ENCODE results near the gene ZNF423. TPM values are rescaled to one million over a fixed set of nuclear protein-coding genes. Genes with fewer than 3 reads are reported as not detected.

Gene ZNF423
- total RNA-seq, 1 donor from 2014 or later: 11.9 TPM

- Histone ChIP-seq H3K27me3 (no peaks in the 10 kb centered on the region), H3K9me3 (no peaks in the 10 kb centered on the region), H3K36me3 (no peaks in the 10 kb centered on the region), H3K4me3 (no peak overlapping the region), H3K4me1 (no peaks in the 10 kb centered on the region), H3K27ac (no peak overlapping the region)
- no peak for TF ChIP-seq CTCF (IDR thresholded peaks at IDR 0.05)
- intact Hi-C loops (cut with DNase I): no loop called here
- no peak for DNase-seq
- no peak for ATAC-seq
These were observed 45.1 kb downstream of the ZNF423 start for GRCh38 chr16:49810831-49811230.

GRCh38 chr16:49809561-49809960 lies 46.4 kb downstream of the ZNF423 start:
- no peaks in the 10 kb centered on the region for H3K36me3 ChIP-seq
- no peak overlapping the region for H3K27ac ChIP-seq
- no peaks in the 10 kb centered on the region for H3K27me3 ChIP-seq
- DNase-seq (no peak), ATAC-seq (no peak)
- H3K4me1 ChIP-seq: no peaks in the 10 kb centered on the region
- intact Hi-C loops (cut with DNase I): no loop called here
- TF ChIP-seq CTCF (IDR thresholded peaks at IDR 0.05): no peak
- H3K9me3 ChIP-seq: no peaks in the 10 kb centered on the region
- H3K4me3 ChIP-seq: no peak overlapping the region

- Histone ChIP-seq H3K9me3 (no peaks in the 10 kb centered on the region), H3K27me3 (no peaks in the 10 kb centered on the region), H3K36me3 (no peaks in the 10 kb centered on the region), H3K4me1 (no peaks in the 10 kb centered on the region), H3K4me3 (no peak overlapping the region), H3K27ac (no peak overlapping the region)
- ATAC-seq: no peak
- no peak for DNase-seq
- intact Hi-C loops (cut with DNase I): no loop called here
- no peak for TF ChIP-seq CTCF (IDR thresholded peaks at IDR 0.05)
These were observed 46.9 kb downstream of the ZNF423 start for GRCh38 chr16:49809062-49809461.

- DNase-seq (no peak), ATAC-seq (no peak)
- H3K27me3 ChIP-seq: no peaks in the 10 kb centered on the region
- intact Hi-C loops (cut with DNase I): no loop called here
- H3K4me3 ChIP-seq: no peak overlapping the region
- no peaks in the 10 kb centered on the region for H3K36me3 ChIP-seq
- no peak overlapping the region for H3K27ac ChIP-seq
- H3K9me3 ChIP-seq: no peaks in the 10 kb centered on the region
- no peaks in the 10 kb centered on the region for H3K4me1 ChIP-seq
- TF ChIP-seq CTCF (IDR thresholded peaks at IDR 0.05): no peak
These were observed 49.5 kb downstream of the ZNF423 start for GRCh38 chr16:49806446-49806845.

GRCh38 chr16:49801290-49801689 lies 54.6 kb downstream of the ZNF423 start:
- Histone ChIP-seq H3K27me3 (no peaks in the 10 kb centered on the region), H3K36me3 (no peaks in the 10 kb centered on the region), H3K4me3 (no peak overlapping the region), H3K4me1 (no peaks in the 10 kb centered on the region), H3K27ac (no peak overlapping the region), H3K9me3 (no peaks in the 10 kb centered on the region)
- ATAC-seq: no peak
- DNase-seq: no peak
- intact Hi-C loops (cut with DNase I): no loop called here
- TF ChIP-seq CTCF (IDR thresholded peaks at IDR 0.05): no peak

GRCh38 chr16:49800876-49801275 lies 55.0 kb downstream of the ZNF423 start:
- no peak overlapping the region for H3K4me3 ChIP-seq
- no peak for DNase-seq
- no peaks in the 10 kb centered on the region for H3K36me3 ChIP-seq
- no peaks in the 10 kb centered on the region for H3K4me1 ChIP-seq
- intact Hi-C loops (cut with DNase I): no loop called here
- H3K27me3 ChIP-seq: no peaks in the 10 kb centered on the region
- no peak overlapping the region for H3K27ac ChIP-seq
- ATAC-seq: no peak
- H3K9me3 ChIP-seq: no peaks in the 10 kb centered on the region
- no peak for TF ChIP-seq CTCF (IDR thresholded peaks at IDR 0.05)
